HL-60 (cell line): ENCODE data around the gene CCDC82.

Experiments used
- DNase-seq, 2 experiments: peaks; one replicate each; pipeline ENCODE4 v3.0.0-alpha.2; 2010 to 2020; ENCODE audit warnings: low read depth in 1 of 2, low spot score in 1 of 2
- H3K27ac ChIP-seq: fragments of 250-450 bp; sonication (Bioruptor Pico); replicated peaks from 2 replicates; pipeline ENCODE4 v1.5.1; 2020; ENCODE audit warnings: mild to moderate bottlenecking, moderate library complexity
- H3K27me3 ChIP-seq: fragments of 250-450 bp; sonication (Bioruptor Pico); 2 replicates; pipeline ENCODE4 v1.5.1; 2021; ENCODE audit warnings: mild to moderate bottlenecking, moderate library complexity; ENCODE audit not compliant: insufficient read depth, poor library complexity, severe bottlenecking
- H3K4me3 ChIP-seq: replicated peaks from 2 replicates; pipeline ENCODE4 v1.5.1; 2011; ENCODE audit warnings: mild to moderate bottlenecking, control low read depth, low read length; ENCODE audit not compliant: insufficient read depth
- CTCF ChIP-seq: IDR thresholded peaks from one replicate; pipeline ENCODE4 v1.5.1; 2011; ENCODE audit warnings: low read length, control low read depth, inconsistent platforms; ENCODE audit not compliant: insufficient read depth
- GABPA ChIP-seq: IDR thresholded peaks from 2 replicates; pipeline ENCODE4 v1.6.1; 2012; ENCODE audit warnings: low read depth
- POLR2AphosphoS5 ChIP-seq: IDR thresholded peaks from 2 replicates; pipeline ENCODE4 v1.6.1; 2012; ENCODE audit warnings: low read depth
- REST ChIP-seq: IDR thresholded peaks from 2 replicates; pipeline ENCODE4 v1.6.1; 2012; ENCODE audit warnings: low read depth; ENCODE audit not compliant: insufficient replicate concordance
- SPI1 ChIP-seq: IDR thresholded peaks from 2 replicates; pipeline ENCODE4 v1.6.1; 2012; ENCODE audit warnings: low read depth, mild to moderate bottlenecking, borderline replicate concordance

The CCDC82 gene

GRCh38 chr11:96361778-96362177 lies 27.9 kb downstream of the CCDC82 start:
- no peaks in the 10 kb centered on the region for H3K27me3 ChIP-seq
- TF ChIP-seq GABPA, result no peak
- TF ChIP-seq REST, result no peak
- no peak for TF ChIP-seq SPI1
- H3K27ac ChIP-seq, result no peak overlapping the region
- H3K4me3 ChIP-seq, result no peak overlapping the region
- DNase-seq, result no peak

- no peak for TF ChIP-seq GABPA
- H3K4me3 ChIP-seq, result no peak overlapping the region
- DNase-seq, result no peak
- H3K27me3 ChIP-seq, result no peaks in the 10 kb centered on the region
- H3K27ac ChIP-seq, result no peak overlapping the region
Measured at GRCh38 chr11:96358321-96358720, 31.4 kb downstream of the CCDC82 start.

GRCh38 chr11:96357794-96358193 lies 31.9 kb downstream of the CCDC82 start:
- Histone ChIP-seq H3K27ac (no peak overlapping the region), H3K27me3 (no peaks in the 10 kb centered on the region), H3K4me3 (no peak overlapping the region)
- no peak for DNase-seq
- no peak for TF ChIP-seq CTCF
- TF ChIP-seq REST, result no peak

GRCh38 chr11:96356848-96357247 lies 32.9 kb downstream of the CCDC82 start:
- Histone ChIP-seq H3K27ac (no peak overlapping the region), H3K27me3 (no peaks in the 10 kb centered on the region), H3K4me3 (no peak overlapping the region)
- TF ChIP-seq POLR2AphosphoS5, result no peak
- no peak for TF ChIP-seq REST
- no peak for TF ChIP-seq CTCF
- no peak for TF ChIP-seq GABPA
- no peak for TF ChIP-seq SPI1
- DNase-seq, result no peak
